Peyer's patch (tissue), 4 donors: Measurements from ENCODE around the gene ARV1.

Source experiments
- POLR2A ChIP-seq, 2 donors: fragments of 450-650 bp; IDR thresholded peaks; one replicate each; pipeline ENCODE4 v1.5.1; 2017; ENCODE audit warnings: antibody characterized with exemption in 2 of 2, mild to moderate bottlenecking in 2 of 2, moderate library complexity in 2 of 2
- TF ChIP-seq, protein P1 (sequence below), 6 experiments: fragments of 450-650 bp in 4 of 6; fragments of 200-600 bp in 2 of 6; sonication (generic) in 1 of 6; IDR thresholded peaks; one replicate each; pipeline ENCODE4 v1.5.1; 2017 to 2019; ENCODE audit warnings: antibody characterized with exemption in 6 of 6, mild to moderate bottlenecking in 3 of 6, moderate library complexity in 1 of 6

DNA sequence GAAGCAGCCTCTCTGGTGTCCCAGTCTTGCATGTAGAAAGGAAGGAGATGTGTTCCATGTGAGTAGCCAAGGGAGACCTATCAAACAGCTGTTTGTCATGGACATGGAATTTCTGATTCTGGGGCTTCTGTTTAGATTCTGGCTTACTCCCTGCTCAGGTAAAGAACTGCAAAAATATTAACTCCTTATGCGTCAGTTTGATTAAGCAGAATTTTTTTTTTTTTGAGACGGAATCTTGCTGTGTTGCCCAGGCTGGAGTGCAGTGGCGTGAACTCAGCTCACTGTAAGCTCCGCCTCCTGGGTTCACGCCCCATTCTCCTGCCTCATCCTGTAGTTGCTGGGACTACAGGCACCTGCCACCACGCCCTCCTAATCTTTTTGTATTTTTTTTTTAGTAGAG lies 6.8 kb downstream of the ARV1 start:
- TF ChIP-seq POLR2A (IDR thresholded peaks at IDR 0.05) = no peak
- TF ChIP-seq, protein P1, sequence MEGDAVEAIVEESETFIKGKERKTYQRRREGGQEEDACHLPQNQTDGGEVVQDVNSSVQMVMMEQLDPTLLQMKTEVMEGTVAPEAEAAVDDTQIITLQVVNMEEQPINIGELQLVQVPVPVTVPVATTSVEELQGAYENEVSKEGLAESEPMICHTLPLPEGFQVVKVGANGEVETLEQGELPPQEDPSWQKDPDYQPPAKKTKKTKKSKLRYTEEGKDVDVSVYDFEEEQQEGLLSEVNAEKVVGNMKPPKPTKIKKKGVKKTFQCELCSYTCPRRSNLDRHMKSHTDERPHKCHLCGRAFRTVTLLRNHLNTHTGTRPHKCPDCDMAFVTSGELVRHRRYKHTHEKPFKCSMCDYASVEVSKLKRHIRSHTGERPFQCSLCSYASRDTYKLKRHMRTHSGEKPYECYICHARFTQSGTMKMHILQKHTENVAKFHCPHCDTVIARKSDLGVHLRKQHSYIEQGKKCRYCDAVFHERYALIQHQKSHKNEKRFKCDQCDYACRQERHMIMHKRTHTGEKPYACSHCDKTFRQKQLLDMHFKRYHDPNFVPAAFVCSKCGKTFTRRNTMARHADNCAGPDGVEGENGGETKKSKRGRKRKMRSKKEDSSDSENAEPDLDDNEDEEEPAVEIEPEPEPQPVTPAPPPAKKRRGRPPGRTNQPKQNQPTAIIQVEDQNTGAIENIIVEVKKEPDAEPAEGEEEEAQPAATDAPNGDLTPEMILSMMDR (IDR thresholded peaks at IDR 0.05) = no peak
